HepG2 (cell line): ENCODE data around the gene AATF. TPM values are rescaled to one million over a fixed set of nuclear protein-coding genes. Genes with fewer than 3 reads are reported as not detected.

Experiments
- CBX5 ChIP-seq: sonication (generic); formaldehyde crosslinking; IDR thresholded peaks from 2 replicates; pipeline ENCODE4 v1.4.0; 2020; ENCODE audit warnings: missing genetic modification reagents, borderline replicate concordance
- FOXA3 ChIP-seq: IDR thresholded peaks from 2 replicates; pipeline ENCODE4 v1.6.1; 2016; ENCODE audit warnings: missing genetic modification reagents, missing compliant biosample characterization
- GMEB2 ChIP-seq: IDR thresholded peaks from 2 replicates; pipeline ENCODE4 v1.6.1; 2016; ENCODE audit warnings: missing biosample characterization, missing genetic modification reagents, low read depth
- MIER2 ChIP-seq: IDR thresholded peaks from 2 replicates; pipeline ENCODE4 v1.6.1; 2016; ENCODE audit warnings: missing biosample characterization, missing genetic modification reagents
- MTA3 ChIP-seq: sonication (generic); formaldehyde crosslinking; IDR thresholded peaks from 2 replicates; pipeline ENCODE4 v1.4.0; 2020; ENCODE audit warnings: missing genetic modification reagents
- NFAT5 ChIP-seq: sonication (generic); formaldehyde crosslinking; IDR thresholded peaks from 2 replicates; pipeline ENCODE4 v1.4.0; 2020; ENCODE audit warnings: missing genetic modification reagents
- NFYB ChIP-seq: sonication (generic); formaldehyde crosslinking; IDR thresholded peaks from 2 replicates; pipeline ENCODE4 v1.4.0; 2020; ENCODE audit warnings: missing genetic modification reagents
- NR2F1 ChIP-seq, 2 experiments: fragments of 450-650 bp in 1 of 2; formaldehyde crosslinking in 1 of 2; IDR thresholded peaks; 2 replicates each; pipeline versions ENCODE4 v1.5.0 to v1.6.1; 2016 to 2020; ENCODE audit warnings: mild to moderate bottlenecking in 1 of 2, missing compliant biosample characterization in 1 of 2, missing genetic modification reagents in 1 of 2, moderate library complexity in 1 of 2
- NR2F2 ChIP-seq: IDR thresholded peaks from 2 replicates; pipeline ENCODE4 v1.6.1; 2012; ENCODE audit warnings: low read depth, inconsistent platforms, borderline replicate concordance
- SOX6 ChIP-seq, 2 experiments: fragments of 450-650 bp in 1 of 2; sonication (generic) in 1 of 2; formaldehyde crosslinking in 1 of 2; IDR thresholded peaks; 2 replicates each; pipeline versions ENCODE4 v1.4.0 to v1.6.1; 2017 to 2020; ENCODE audit warnings: antibody characterized with exemption in 1 of 2, mild to moderate bottlenecking in 1 of 2, missing genetic modification reagents in 1 of 2
- ZBTB1 ChIP-seq: sonication (generic); formaldehyde crosslinking; IDR thresholded peaks from 2 replicates; pipeline ENCODE4 v1.4.0; 2020; ENCODE audit warnings: missing genetic modification reagents, borderline replicate concordance
- ZEB1 ChIP-seq: IDR thresholded peaks from 2 replicates; pipeline ENCODE4 v1.6.1; 2012; ENCODE audit warnings: mild to moderate bottlenecking, low read depth, inconsistent platforms; ENCODE audit not compliant: insufficient replicate concordance
- ZMYM3 ChIP-seq: sonication (generic); formaldehyde crosslinking; IDR thresholded peaks from 2 replicates; pipeline ENCODE4 v1.5.1; 2020; ENCODE audit warnings: mild to moderate bottlenecking, missing genetic modification reagents
- ZNF20 ChIP-seq: sonication (generic); formaldehyde crosslinking; IDR thresholded peaks from 2 replicates; pipeline ENCODE4 v1.4.0; 2020; ENCODE audit warnings: mild to moderate bottlenecking, moderate library complexity, missing genetic modification reagents
- ZNF205 ChIP-seq: IDR thresholded peaks from 2 replicates; pipeline ENCODE4 v1.6.1; 2018; ENCODE audit warnings: missing biosample characterization, missing genetic modification reagents
- ZNF296 ChIP-seq: sonication (generic); formaldehyde crosslinking; conservative IDR thresholded peaks from 2 replicates; pipeline ENCODE4 v1.5.0; 2020; ENCODE audit warnings: mild to moderate bottlenecking, missing genetic modification reagents
- ZNF343 ChIP-seq: sonication (generic); formaldehyde crosslinking; IDR thresholded peaks from 2 replicates; pipeline ENCODE4 v1.4.0; 2020; ENCODE audit warnings: mild to moderate bottlenecking, missing genetic modification reagents
- ZNF451 ChIP-seq: sonication (generic); formaldehyde crosslinking; IDR thresholded peaks from 2 replicates; pipeline ENCODE4 v1.5.0; 2020; ENCODE audit warnings: mild to moderate bottlenecking, missing genetic modification reagents
- ZNF709 ChIP-seq: sonication (generic); formaldehyde crosslinking; IDR thresholded peaks from 2 replicates; pipeline ENCODE4 v1.5.0; 2020; ENCODE audit warnings: mild to moderate bottlenecking, missing genetic modification reagents
- ZNF792 ChIP-seq: IDR thresholded peaks from 2 replicates; pipeline ENCODE4 v1.6.1; 2016
- ZNF850 ChIP-seq: sonication (generic); formaldehyde crosslinking; conservative IDR thresholded peaks from 2 replicates; pipeline ENCODE4 v1.9.0; 2021; ENCODE audit warnings: mild to moderate bottlenecking, missing genetic modification reagents
- polyA plus RNA-seq, 8 experiments: library from polyadenylated mRNA; depleted of rRNA in 3 of 8; stranded (reverse) in 7 of 8; unstranded in 1 of 8; fragments of >200 nt; fragmentation: Illumina TruSeq in 4 of 8; extraction: Trizol in 4 of 8; gene quantifications; 2 replicates each; pipeline versions ENCODE4 v1.2.1 to v1.2.3, GENCODE V29; 2011 to 2016; ENCODE audit warnings: low read depth in 4 of 8, missing spikeins in 1 of 8, mixed read lengths in 1 of 8; ENCODE audit not compliant: insufficient read depth in 1 of 8
- total RNA-seq, 5 experiments: library from RNA; depleted of rRNA; stranded (reverse); fragments of >200 nt; fragmentation: Illumina TruSeq; extraction: Trizol; gene quantifications; 2 replicates each; pipeline ENCODE4 v1.2.3, GENCODE V29; 2016; ENCODE audit warnings: low read depth in 1 of 5
- TF ChIP-seq, protein P1 (sequence below): sonication (generic); formaldehyde crosslinking; IDR thresholded peaks from 2 replicates; pipeline ENCODE4 v1.4.0; 2020; ENCODE audit warnings: mild to moderate bottlenecking, missing genetic modification reagents

The AATF gene
- total and polyA plus RNA-seq, 2 of the 13 experiments (the other 11 are each of a cell fraction or from before 2014, with no cell fraction given) = 9.1 to 53.3 TPM

DNA sequence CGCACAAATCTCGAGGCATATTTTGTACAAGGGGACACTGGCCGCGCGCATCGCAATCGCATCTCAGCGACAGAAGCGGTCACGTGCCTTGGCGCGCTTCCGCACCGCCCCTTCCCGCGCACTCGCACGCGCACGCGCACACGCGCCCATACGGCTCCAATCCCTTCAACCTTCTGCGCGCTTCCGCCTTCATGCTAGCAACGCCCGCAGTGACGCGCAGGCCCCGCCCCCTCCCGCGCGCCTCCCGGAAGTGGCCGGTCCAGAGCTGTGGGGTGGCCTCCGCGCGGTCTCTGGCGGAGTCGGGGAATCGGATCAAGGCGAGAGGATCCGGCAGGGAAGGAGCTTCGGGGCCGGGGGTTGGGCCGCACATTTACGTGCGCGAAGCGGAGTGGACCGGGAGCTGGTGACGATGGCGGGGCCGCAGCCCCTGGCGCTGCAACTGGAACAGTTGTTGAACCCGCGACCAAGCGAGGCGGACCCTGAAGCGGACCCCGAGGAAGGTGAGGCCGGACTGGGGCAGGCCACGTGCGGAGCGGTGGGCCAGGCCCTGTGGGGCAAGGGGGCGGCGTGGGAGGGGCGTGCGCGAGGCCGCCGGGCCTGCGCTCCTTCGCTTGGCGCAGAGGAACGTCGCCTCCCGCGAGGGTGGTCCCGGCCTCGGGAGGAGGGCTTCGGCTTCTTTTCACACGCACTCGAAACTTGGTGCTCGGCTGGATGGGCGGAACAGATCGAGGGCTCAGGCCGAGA, at the start of gene AATF (continued):
- TF ChIP-seq, protein P1, sequence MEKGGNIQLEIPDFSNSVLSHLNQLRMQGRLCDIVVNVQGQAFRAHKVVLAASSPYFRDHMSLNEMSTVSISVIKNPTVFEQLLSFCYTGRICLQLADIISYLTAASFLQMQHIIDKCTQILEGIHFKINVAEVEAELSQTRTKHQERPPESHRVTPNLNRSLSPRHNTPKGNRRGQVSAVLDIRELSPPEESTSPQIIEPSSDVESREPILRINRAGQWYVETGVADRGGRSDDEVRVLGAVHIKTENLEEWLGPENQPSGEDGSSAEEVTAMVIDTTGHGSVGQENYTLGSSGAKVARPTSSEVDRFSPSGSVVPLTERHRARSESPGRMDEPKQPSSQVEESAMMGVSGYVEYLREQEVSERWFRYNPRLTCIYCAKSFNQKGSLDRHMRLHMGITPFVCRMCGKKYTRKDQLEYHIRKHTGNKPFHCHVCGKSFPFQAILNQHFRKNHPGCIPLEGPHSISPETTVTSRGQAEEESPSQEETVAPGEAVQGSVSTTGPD = no peak
- TF ChIP-seq ZEB1 (no peak), NR2F1 (CRISPR knock-in tag; IDR thresholded peaks at IDR 0.05) (no peak), ZNF709 (CRISPR knock-in tag) (peak; percentile 99), MTA3 (no peak), ZNF205 (CRISPR knock-in tag) (peak; percentile 57; the same call in 1 of the 2 replicates), ZNF850 (CRISPR knock-in tag) (peak; percentile 87; the same call in 1 of the 2 replicates), ZMYM3 (CRISPR knock-in tag) (peak; percentile 54), FOXA3 (CRISPR knock-in tag) (peak; percentile 67), NR2F2 (no peak; the same call in 1 of the 2 replicates), GMEB2 (CRISPR knock-in tag) (peak; percentile 69), NFAT5 (CRISPR knock-in tag) (peak; percentile 99), NFYB (CRISPR knock-in tag) (peak; percentile 54), ZBTB1 (CRISPR knock-in tag) (no peak), MIER2 (CRISPR knock-in tag) (0 out of 2 replicates have a peak, but pooled peaks have one; percentile 31), CBX5 (peak; percentile 94), ZNF20 (CRISPR knock-in tag) (0 out of 2 replicates have a peak, but pooled peaks have one; percentile 57), ZNF296 (CRISPR knock-in tag) (peak; percentile 97; the same call in 1 of the 2 replicates), ZNF343 (CRISPR knock-in tag) (peak; percentile 95), SOX6 (IDR thresholded peaks at IDR 0.05) (no peak), SOX6 (CRISPR knock-in tag; IDR thresholded peaks at IDR 0.05) (peak; percentile 65; the same call in 1 of the 2 replicates), ZNF792 (CRISPR knock-in tag) (peak; percentile 97), ZNF451 (peak; percentile 100)
